ENCODE results near the gene ALG12.

DNA sequence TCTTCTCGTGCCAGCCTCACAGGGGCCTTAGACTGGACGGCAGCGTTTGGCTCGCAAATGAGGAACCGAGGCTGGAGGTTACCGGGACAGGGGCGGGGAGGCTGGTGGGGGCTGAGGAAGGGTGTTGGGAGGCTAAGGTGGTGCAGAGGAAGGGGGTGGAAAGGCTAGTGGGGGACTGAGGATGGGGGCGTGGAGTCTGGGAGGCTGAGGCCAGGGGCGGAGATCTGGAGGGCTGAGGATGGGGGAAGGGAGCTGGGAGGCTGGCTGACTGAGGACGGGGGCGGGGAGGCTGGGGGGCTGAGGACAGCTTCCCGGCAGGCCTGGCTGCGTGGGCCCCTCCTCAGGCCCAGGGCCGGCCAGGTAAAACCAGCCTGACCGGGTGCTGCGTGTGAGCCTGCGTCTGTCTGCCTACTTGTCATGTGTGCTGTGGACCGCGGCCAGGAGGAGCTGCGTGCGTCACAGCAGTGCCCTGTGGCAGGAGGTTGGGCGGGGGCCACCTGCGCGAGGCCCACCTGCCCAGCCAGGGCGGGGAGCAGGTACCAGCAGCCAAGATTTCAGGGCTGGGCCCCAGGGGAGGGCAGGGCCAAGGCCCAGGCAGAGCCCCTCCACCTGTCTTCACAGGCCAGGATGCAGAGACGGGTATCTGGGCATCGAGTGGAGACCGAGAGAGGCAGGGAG, 32.9 kb upstream of the ALG12 start:
- TF ChIP-seq, protein P1, sequence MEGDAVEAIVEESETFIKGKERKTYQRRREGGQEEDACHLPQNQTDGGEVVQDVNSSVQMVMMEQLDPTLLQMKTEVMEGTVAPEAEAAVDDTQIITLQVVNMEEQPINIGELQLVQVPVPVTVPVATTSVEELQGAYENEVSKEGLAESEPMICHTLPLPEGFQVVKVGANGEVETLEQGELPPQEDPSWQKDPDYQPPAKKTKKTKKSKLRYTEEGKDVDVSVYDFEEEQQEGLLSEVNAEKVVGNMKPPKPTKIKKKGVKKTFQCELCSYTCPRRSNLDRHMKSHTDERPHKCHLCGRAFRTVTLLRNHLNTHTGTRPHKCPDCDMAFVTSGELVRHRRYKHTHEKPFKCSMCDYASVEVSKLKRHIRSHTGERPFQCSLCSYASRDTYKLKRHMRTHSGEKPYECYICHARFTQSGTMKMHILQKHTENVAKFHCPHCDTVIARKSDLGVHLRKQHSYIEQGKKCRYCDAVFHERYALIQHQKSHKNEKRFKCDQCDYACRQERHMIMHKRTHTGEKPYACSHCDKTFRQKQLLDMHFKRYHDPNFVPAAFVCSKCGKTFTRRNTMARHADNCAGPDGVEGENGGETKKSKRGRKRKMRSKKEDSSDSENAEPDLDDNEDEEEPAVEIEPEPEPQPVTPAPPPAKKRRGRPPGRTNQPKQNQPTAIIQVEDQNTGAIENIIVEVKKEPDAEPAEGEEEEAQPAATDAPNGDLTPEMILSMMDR (conservative IDR thresholded peaks at IDR 0.05; ENCODE audit: low read depth, low read length): no peak
- TF ChIP-seq MAZ (IDR thresholded peaks at IDR 0.05; ENCODE audit: borderline replicate concordance, low read depth, low read length) (no peak; the same call in 1 of the 2 replicates), POLR2A (IDR thresholded peaks at IDR 0.05; ENCODE audit: low read depth, low read length) (no peak), FOS (IDR thresholded peaks at IDR 0.05; ENCODE audit: low read depth, low read length) (no peak), RCOR1 (IDR thresholded peaks at IDR 0.05; ENCODE audit: insufficient replicate concordance, low read length) (no peak), NFE2L2 (IDR thresholded peaks at IDR 0.05; ENCODE audit: low read depth, low read length) (no peak), MAFK (IDR thresholded peaks at IDR 0.05; ENCODE audit: low read depth, low read length) (no peak), RFX5 (IDR thresholded peaks at IDR 0.05; ENCODE audit: low read depth, low read length) (no peak), BHLHE40 (IDR thresholded peaks at IDR 0.05; ENCODE audit: low read depth, low read length) (no peak), SMC3 (IDR thresholded peaks at IDR 0.05; ENCODE audit: low read depth, low read length) (no peak), CEBPB (IDR thresholded peaks at IDR 0.05; ENCODE audit: low read depth, low read length) (no peak), RAD21 (IDR thresholded peaks at IDR 0.05; ENCODE audit: low read length) (no peak)
- TF ChIP-seq, protein P2, sequence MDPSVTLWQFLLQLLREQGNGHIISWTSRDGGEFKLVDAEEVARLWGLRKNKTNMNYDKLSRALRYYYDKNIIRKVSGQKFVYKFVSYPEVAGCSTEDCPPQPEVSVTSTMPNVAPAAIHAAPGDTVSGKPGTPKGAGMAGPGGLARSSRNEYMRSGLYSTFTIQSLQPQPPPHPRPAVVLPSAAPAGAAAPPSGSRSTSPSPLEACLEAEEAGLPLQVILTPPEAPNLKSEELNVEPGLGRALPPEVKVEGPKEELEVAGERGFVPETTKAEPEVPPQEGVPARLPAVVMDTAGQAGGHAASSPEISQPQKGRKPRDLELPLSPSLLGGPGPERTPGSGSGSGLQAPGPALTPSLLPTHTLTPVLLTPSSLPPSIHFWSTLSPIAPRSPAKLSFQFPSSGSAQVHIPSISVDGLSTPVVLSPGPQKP (IDR thresholded peaks at IDR 0.05; ENCODE audit: borderline replicate concordance, low read depth, low read length): no peak
- TF ChIP-seq, protein P3, sequence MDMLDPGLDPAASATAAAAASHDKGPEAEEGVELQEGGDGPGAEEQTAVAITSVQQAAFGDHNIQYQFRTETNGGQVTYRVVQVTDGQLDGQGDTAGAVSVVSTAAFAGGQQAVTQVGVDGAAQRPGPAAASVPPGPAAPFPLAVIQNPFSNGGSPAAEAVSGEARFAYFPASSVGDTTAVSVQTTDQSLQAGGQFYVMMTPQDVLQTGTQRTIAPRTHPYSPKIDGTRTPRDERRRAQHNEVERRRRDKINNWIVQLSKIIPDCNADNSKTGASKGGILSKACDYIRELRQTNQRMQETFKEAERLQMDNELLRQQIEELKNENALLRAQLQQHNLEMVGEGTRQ (IDR thresholded peaks at IDR 0.05; ENCODE audit: low read depth, low read length): no peak

Measured in IMR-90 (cell line).